Measurements from ENCODE around the gene GSAP. TPM values are rescaled to one million over a fixed set of nuclear protein-coding genes. Genes with fewer than 3 reads are reported as not detected.
A peak's percentile ranks its signal among the peaks of the same experiment; 100 is the strongest.
"Not testable (repeated sequence)": the region's sequence is repeated elsewhere in the genome, so short reads cannot be mapped to it uniquely, and the experiment has no call there.

The GSAP gene
- total and polyA plus RNA-seq, 5 donors from 2014 or later: 1.1 to 6.8 (median 3.2) TPM

DNA sequence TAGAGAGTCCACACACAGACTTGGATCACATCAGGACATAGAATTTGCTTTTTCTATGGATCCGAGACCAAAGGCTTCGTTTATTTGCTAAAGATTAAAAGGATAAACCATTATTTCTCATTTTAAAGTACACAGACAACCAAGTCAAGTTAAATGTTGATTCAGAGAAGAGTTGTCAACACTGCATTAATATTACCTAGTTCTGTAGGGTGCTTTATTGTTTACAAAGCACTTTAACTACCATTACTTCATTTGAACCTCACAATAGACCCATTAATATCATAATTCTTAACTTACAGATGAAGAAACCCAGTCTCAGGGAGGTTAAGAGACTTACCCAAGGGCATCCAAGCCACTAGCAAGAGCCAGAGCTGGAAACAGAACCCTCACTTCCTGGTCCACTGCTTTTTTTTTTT is 43.2 kb upstream of the GSAP start:
- Mint-ChIP-seq H3K27ac (no peak overlapping the region), H3K4me3 (no peak overlapping the region), H3K27me3 (no peaks in the 10 kb centered on the region), H3K9me3 (peaks cover 0 to 2% (median 0%) of the 10 kb centered on the region in 7 donors), H3K36me3 (no peaks in the 10 kb centered on the region), H3K4me1 (peaks cover 0 to 3% (median 0%) of the 10 kb centered on the region in 4 donors)
- Histone ChIP-seq H3K9me3 (ENCODE audit: control insufficient read depth in 2 of 2, low read length in 2 of 2) (no peaks in the 10 kb centered on the region), H3K4me1 (ENCODE audit: control insufficient read depth, insufficient read depth, low read length, poor library complexity, severe bottlenecking) (no peaks in the 10 kb centered on the region), H3K4me3 (ENCODE audit: low read depth, low read length) (no peak overlapping the region), H3K36me3 (ENCODE audit: control insufficient read depth, insufficient read depth, low read length) (no peaks in the 10 kb centered on the region), H3K27me3 (ENCODE audit: control insufficient read depth, insufficient read depth, low read length) (peaks cover 1% of the 10 kb centered on the region), H3K27ac (ENCODE audit: insufficient read depth, low read length, poor library complexity, severe bottlenecking) (no peak overlapping the region)
- DNase-seq (no peak), ATAC-seq (ENCODE audit: low read depth in 2 of 2) (no peak)

DNA sequence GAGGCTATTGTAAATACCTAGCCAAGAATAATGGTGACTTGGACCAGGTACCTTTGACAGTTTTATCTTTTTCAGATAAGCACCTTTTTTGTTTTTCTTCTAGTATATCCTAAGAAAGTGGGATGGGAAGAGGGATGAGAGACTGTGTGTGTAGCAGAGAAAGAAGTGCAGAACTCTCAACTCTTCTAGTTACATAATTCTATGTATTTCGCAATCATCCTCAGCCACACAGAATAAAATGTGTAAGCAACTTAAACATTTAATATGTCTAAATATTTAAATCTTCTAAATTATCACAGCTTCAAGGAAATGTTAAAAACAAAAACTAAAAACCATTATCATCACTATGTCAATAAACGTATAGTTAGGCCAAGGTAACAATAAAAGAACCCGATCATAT is 42.6 kb upstream of the GSAP start:
- H3K36me3 Mint-ChIP-seq: no peaks in the 10 kb centered on the region
- peaks cover 0 to 2% (median 0%) of the 10 kb centered on the region in 7 donors for H3K9me3 Mint-ChIP-seq
- Histone ChIP-seq H3K27me3 (ENCODE audit: control insufficient read depth, insufficient read depth, low read length) (peaks cover 1% of the 10 kb centered on the region), H3K27ac (ENCODE audit: insufficient read depth, low read length, poor library complexity, severe bottlenecking) (no peak overlapping the region), H3K9me3 (ENCODE audit: control insufficient read depth in 2 of 2, low read length in 2 of 2) (no peaks in the 10 kb centered on the region), H3K4me1 (ENCODE audit: control insufficient read depth, insufficient read depth, low read length, poor library complexity, severe bottlenecking) (no peaks in the 10 kb centered on the region), H3K4me3 (ENCODE audit: low read depth, low read length) (no peak overlapping the region), H3K36me3 (ENCODE audit: control insufficient read depth, insufficient read depth, low read length) (no peaks in the 10 kb centered on the region)
- no peak overlapping the region for H3K27ac Mint-ChIP-seq
- DNase-seq (no peak), ATAC-seq (ENCODE audit: low read depth in 2 of 2) (no peak)
- no peak overlapping the region for H3K4me3 Mint-ChIP-seq
- no peaks in the 10 kb centered on the region for H3K27me3 Mint-ChIP-seq
- peaks cover 0 to 3% (median 0%) of the 10 kb centered on the region in 4 donors for H3K4me1 Mint-ChIP-seq

- H3K27ac Mint-ChIP-seq: no peak overlapping the region
- H3K27me3 Mint-ChIP-seq: peaks cover 4% of the 10 kb centered on the region
- H3K36me3 Mint-ChIP-seq: no peaks in the 10 kb centered on the region
- ATAC-seq (ENCODE audit: low read depth in 2 of 2) (no peak), DNase-seq (no peak)
- H3K4me1 Mint-ChIP-seq: no peaks in the 10 kb centered on the region
- H3K9me3 ChIP-seq (ENCODE audit: control insufficient read depth in 2 of 2, low read length in 2 of 2): no peaks in the 10 kb centered on the region
- H3K4me3 ChIP-seq (ENCODE audit: low read depth, low read length): no peak overlapping the region
- H3K9me3 Mint-ChIP-seq: peaks cover 0 to 2% (median 0%) of the 10 kb centered on the region in 7 donors
- H3K27me3 ChIP-seq (ENCODE audit: control insufficient read depth, insufficient read depth, low read length): peaks cover 4% of the 10 kb centered on the region
- H3K4me1 ChIP-seq (ENCODE audit: control insufficient read depth, insufficient read depth, low read length, poor library complexity, severe bottlenecking): no peaks in the 10 kb centered on the region
- H3K4me3 Mint-ChIP-seq: no peak overlapping the region
- no peak overlapping the region for H3K27ac ChIP-seq (ENCODE audit: insufficient read depth, low read length, poor library complexity, severe bottlenecking)
- H3K36me3 ChIP-seq (ENCODE audit: control insufficient read depth, insufficient read depth, low read length): no peaks in the 10 kb centered on the region
Observed at GRCh38 chr7:77457779-77458178, 41.6 kb upstream of the GSAP start.

DNA sequence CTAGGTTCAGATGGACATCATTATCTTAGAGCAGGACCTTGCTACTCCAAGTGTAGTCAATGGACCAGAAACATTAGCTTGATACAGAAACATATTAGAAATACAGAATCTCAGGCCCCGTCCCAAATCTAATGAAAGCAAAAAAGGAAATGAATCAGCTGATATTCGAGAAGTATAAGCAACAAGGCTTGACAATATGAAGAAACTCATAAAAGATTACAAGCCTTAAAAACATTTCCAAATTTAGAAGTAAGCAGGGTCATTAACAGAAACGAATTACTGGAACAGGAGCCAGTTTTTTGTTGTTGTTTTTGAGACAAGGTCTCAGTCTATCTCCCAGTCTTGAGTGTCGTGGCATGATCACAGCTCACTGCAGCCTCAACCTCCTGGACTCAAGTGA is 40.5 kb upstream of the GSAP start:
- Histone ChIP-seq H3K4me3 (ENCODE audit: low read depth, low read length) (no peak overlapping the region), H3K4me1 (ENCODE audit: control insufficient read depth, insufficient read depth, low read length, poor library complexity, severe bottlenecking) (no peaks in the 10 kb centered on the region), H3K36me3 (ENCODE audit: control insufficient read depth, insufficient read depth, low read length) (no peaks in the 10 kb centered on the region), H3K27ac (ENCODE audit: insufficient read depth, low read length, poor library complexity, severe bottlenecking) (no peak overlapping the region), H3K27me3 (ENCODE audit: control insufficient read depth, insufficient read depth, low read length) (peaks cover 4% of the 10 kb centered on the region), H3K9me3 (ENCODE audit: control insufficient read depth in 2 of 2, low read length in 2 of 2) (no peaks in the 10 kb centered on the region)
- DNase-seq (no peak), ATAC-seq (ENCODE audit: low read depth in 2 of 2) (no peak)
- Mint-ChIP-seq H3K4me1 (no peaks in the 10 kb centered on the region), H3K27ac (no peak overlapping the region), H3K9me3 (peaks cover 0 to 2% (median 0%) of the 10 kb centered on the region in 7 donors), H3K36me3 (no peaks in the 10 kb centered on the region), H3K27me3 (peaks cover 7% of the 10 kb centered on the region), H3K4me3 (no peak overlapping the region)

GRCh38 chr7:77455321-77455720 is 39.2 kb upstream of the GSAP start:
- Histone ChIP-seq H3K27me3 (ENCODE audit: control insufficient read depth, insufficient read depth, low read length) (peaks cover 4% of the 10 kb centered on the region), H3K36me3 (ENCODE audit: control insufficient read depth, insufficient read depth, low read length) (no peaks in the 10 kb centered on the region), H3K4me3 (ENCODE audit: low read depth, low read length) (no peak overlapping the region), H3K27ac (ENCODE audit: insufficient read depth, low read length, poor library complexity, severe bottlenecking) (no peak overlapping the region), H3K9me3 (ENCODE audit: control insufficient read depth in 2 of 2, low read length in 2 of 2) (no peaks in the 10 kb centered on the region), H3K4me1 (ENCODE audit: control insufficient read depth, insufficient read depth, low read length, poor library complexity, severe bottlenecking) (no peaks in the 10 kb centered on the region)
- no peak for DNase-seq
- no peaks in the 10 kb centered on the region for H3K36me3 Mint-ChIP-seq
- no peak overlapping the region for H3K27ac Mint-ChIP-seq
- peaks cover 0 to 2% (median 0%) of the 10 kb centered on the region in 7 donors for H3K9me3 Mint-ChIP-seq
- ATAC-seq (ENCODE audit: low read depth in 2 of 2): no peak
- H3K27me3 Mint-ChIP-seq: peaks cover 8% of the 10 kb centered on the region
- H3K4me1 Mint-ChIP-seq: no peaks in the 10 kb centered on the region
- H3K4me3 Mint-ChIP-seq: no peak overlapping the region

DNA sequence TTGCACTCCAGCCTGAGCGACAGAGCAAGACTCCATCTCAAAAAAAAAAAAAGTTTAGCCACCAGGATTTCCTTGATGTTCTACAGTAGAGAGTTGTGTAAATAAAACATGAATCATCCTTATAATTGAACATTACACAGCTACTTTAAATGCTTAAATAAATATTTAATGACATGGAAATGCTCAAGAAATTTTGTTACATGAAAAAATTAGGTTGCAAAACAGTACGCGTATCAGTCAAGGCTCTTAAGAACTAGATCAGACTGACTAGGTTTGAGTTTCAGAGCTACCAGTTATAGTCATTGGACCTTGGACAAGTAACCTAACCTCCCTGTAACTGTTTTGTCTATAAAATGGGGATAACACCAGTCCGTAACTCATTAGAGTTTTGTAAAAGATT is 38.7 kb upstream of the GSAP start:
- ATAC-seq (ENCODE audit: low read depth in 2 of 2) (no peak), DNase-seq (no peak)
- no peaks in the 10 kb centered on the region for H3K36me3 ChIP-seq (ENCODE audit: control insufficient read depth, insufficient read depth, low read length)
- peaks cover 0 to 2% (median 0%) of the 10 kb centered on the region in 7 donors for H3K9me3 Mint-ChIP-seq
- H3K27ac Mint-ChIP-seq: no peak overlapping the region
- peaks cover 8% of the 10 kb centered on the region for H3K27me3 Mint-ChIP-seq
- H3K4me3 ChIP-seq (ENCODE audit: low read depth, low read length): no peak overlapping the region
- H3K27ac ChIP-seq (ENCODE audit: insufficient read depth, low read length, poor library complexity, severe bottlenecking): no peak overlapping the region
- no peaks in the 10 kb centered on the region for H3K9me3 ChIP-seq (ENCODE audit: control insufficient read depth in 2 of 2, low read length in 2 of 2)
- no peaks in the 10 kb centered on the region for H3K4me1 Mint-ChIP-seq
- peaks cover 4% of the 10 kb centered on the region for H3K27me3 ChIP-seq (ENCODE audit: control insufficient read depth, insufficient read depth, low read length)
- H3K4me3 Mint-ChIP-seq: no peak overlapping the region
- H3K36me3 Mint-ChIP-seq: no peaks in the 10 kb centered on the region
- H3K4me1 ChIP-seq (ENCODE audit: control insufficient read depth, insufficient read depth, low read length, poor library complexity, severe bottlenecking): no peaks in the 10 kb centered on the region

DNA sequence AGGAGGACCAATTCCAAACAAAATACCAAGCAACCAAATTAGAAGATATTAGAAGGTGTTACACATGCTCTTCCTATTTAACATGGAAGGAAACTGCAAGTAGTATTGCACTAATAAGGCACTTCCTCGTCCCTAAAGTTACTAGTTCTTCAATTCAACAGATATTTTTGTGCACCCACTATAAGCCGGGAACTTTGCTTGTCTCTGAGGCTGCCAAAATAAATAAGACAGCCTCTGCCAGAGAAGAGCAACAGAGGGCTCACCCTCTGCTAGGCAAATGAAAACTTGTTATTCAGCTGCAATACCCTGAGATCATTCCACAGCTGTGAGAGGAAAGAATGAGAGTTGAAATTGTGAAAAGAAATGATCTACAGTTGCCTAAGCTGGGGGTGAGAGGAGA is 37.4 kb upstream of the GSAP start:
- H3K27me3 Mint-ChIP-seq: peaks cover 9% of the 10 kb centered on the region
- H3K36me3 Mint-ChIP-seq: no peaks in the 10 kb centered on the region
- DNase-seq: no peak
- H3K9me3 Mint-ChIP-seq: peaks cover 0 to 4% (median 0%) of the 10 kb centered on the region in 7 donors
- H3K4me1 ChIP-seq (ENCODE audit: control insufficient read depth, insufficient read depth, low read length, poor library complexity, severe bottlenecking): no peaks in the 10 kb centered on the region
- no peak for ATAC-seq (ENCODE audit: low read depth in 2 of 2)
- H3K27ac Mint-ChIP-seq: peak overlapping the region in 1 of 3 donors; percentile 2
- H3K4me3 Mint-ChIP-seq: no peak overlapping the region
- H3K4me1 Mint-ChIP-seq: no peaks in the 10 kb centered on the region
- no peak overlapping the region for H3K27ac ChIP-seq (ENCODE audit: insufficient read depth, low read length, poor library complexity, severe bottlenecking)
- peaks cover 4% of the 10 kb centered on the region for H3K27me3 ChIP-seq (ENCODE audit: control insufficient read depth, insufficient read depth, low read length)
- no peaks in the 10 kb centered on the region for H3K9me3 ChIP-seq (ENCODE audit: control insufficient read depth in 2 of 2, low read length in 2 of 2)
- H3K36me3 ChIP-seq (ENCODE audit: control insufficient read depth, insufficient read depth, low read length): no peaks in the 10 kb centered on the region
- H3K4me3 ChIP-seq (ENCODE audit: low read depth, low read length): no peak overlapping the region

DNA sequence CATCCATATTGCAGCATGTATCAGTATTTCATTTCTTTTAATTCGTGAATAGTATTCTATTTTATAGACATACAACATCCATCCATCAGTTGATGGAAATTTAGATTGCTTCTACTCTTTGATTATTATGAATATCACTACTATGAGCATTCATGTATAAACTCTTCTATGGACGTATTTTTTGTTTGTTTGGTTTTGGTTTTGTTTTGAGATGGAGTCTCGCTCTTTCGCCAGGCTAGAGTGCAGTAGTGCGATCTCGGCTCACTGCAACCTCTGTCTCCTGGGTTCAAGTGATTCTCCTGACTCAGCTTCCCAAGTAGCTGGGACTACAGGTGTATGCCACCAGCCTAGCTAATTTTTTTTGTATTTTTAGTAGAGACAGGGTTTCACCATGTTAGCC is 35.8 kb upstream of the GSAP start:
- not testable (repeated sequence) for H3K9me3 ChIP-seq (ENCODE audit: control insufficient read depth in 2 of 2, low read length in 2 of 2); H3K4me3 ChIP-seq (ENCODE audit: low read depth, low read length); H3K36me3 ChIP-seq (ENCODE audit: control insufficient read depth, insufficient read depth, low read length); H3K4me1 Mint-ChIP-seq; H3K27me3 ChIP-seq (ENCODE audit: control insufficient read depth, insufficient read depth, low read length); DNase-seq; H3K4me3 Mint-ChIP-seq; H3K4me1 ChIP-seq (ENCODE audit: control insufficient read depth, insufficient read depth, low read length, poor library complexity, severe bottlenecking); ATAC-seq (ENCODE audit: low read depth in 2 of 2); H3K27ac Mint-ChIP-seq; H3K27ac ChIP-seq (ENCODE audit: insufficient read depth, low read length, poor library complexity, severe bottlenecking); H3K9me3 Mint-ChIP-seq; H3K36me3 Mint-ChIP-seq
- H3K27me3 Mint-ChIP-seq: peaks cover 19% of the 10 kb centered on the region
